ENCODE measurements around the gene NTN1.

DNA sequence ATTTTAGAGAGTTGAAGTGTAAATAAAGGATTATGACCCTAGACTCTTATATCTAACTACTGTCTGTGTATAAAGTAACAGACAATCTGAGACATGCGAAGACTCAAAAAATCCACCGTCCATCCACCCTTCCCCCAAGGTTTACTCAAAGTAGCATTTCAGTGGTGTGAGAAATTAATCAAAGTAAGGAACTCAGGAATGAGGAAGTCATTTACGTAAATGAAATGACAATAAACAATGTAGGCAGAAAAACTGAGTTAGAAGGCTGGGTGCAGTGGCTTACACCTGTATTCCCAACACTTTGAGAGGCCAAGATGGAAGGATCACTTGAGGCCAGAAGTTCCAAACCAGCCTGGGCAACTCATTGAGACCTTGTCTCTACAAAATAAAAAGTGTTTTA is 19.8 kb upstream of the NTN1 start:
- TF ChIP-seq, protein P1, sequence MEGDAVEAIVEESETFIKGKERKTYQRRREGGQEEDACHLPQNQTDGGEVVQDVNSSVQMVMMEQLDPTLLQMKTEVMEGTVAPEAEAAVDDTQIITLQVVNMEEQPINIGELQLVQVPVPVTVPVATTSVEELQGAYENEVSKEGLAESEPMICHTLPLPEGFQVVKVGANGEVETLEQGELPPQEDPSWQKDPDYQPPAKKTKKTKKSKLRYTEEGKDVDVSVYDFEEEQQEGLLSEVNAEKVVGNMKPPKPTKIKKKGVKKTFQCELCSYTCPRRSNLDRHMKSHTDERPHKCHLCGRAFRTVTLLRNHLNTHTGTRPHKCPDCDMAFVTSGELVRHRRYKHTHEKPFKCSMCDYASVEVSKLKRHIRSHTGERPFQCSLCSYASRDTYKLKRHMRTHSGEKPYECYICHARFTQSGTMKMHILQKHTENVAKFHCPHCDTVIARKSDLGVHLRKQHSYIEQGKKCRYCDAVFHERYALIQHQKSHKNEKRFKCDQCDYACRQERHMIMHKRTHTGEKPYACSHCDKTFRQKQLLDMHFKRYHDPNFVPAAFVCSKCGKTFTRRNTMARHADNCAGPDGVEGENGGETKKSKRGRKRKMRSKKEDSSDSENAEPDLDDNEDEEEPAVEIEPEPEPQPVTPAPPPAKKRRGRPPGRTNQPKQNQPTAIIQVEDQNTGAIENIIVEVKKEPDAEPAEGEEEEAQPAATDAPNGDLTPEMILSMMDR (IDR thresholded peaks at IDR 0.05): no peak
- TF ChIP-seq EZH2 (IDR thresholded peaks at IDR 0.05): no peak
- no peak for TF ChIP-seq EZH2phosphoT487 (IDR thresholded peaks at IDR 0.05)
